GM12892 (cell line): ENCODE measurements around the gene UNC80.

Experiments used
- POLR2A ChIP-seq: IDR thresholded peaks from 2 replicates; pipeline ENCODE4 v1.6.1; 2011; ENCODE audit warnings: low read depth, low read length, control low read depth
- POLR2AphosphoS5 ChIP-seq: IDR thresholded peaks from 2 replicates; pipeline ENCODE4 v1.6.1; 2011; ENCODE audit warnings: low read depth, low read length, control low read depth
- TAF1 ChIP-seq: IDR thresholded peaks from 2 replicates; pipeline ENCODE4 v1.6.1; 2011; ENCODE audit warnings: low read depth, mild to moderate bottlenecking, control low read depth, low read length, borderline replicate concordance

- no peak for TF ChIP-seq TAF1
- no peak for TF ChIP-seq POLR2A
- no peak for TF ChIP-seq POLR2AphosphoS5
Measured at GRCh38 chr2:210022824-210023223, 251.2 kb downstream of the UNC80 start.
